Activated T-helper 2 cell treated with anti-CD3 and anti-CD28 coated beads, Interferon-gamma antibody, Interleukin-2, Interleukin-4, amounts not matched to agents 10 μg/mL and 5 μg/mL and 100 μg/mL, durations not matched to agents 14 hours and 24 hours and 36 hours (primary cell): ENCODE results near the gene FYB2. TPM values are rescaled to one million over a fixed set of nuclear protein-coding genes. Genes with fewer than 3 reads are reported as not detected.

Experiments
- DNase-seq: peaks from one replicate; pipeline ENCODE4 v3.0.0; 2021; ENCODE audit warnings: low spot score
- H3K27ac Mint-ChIP-seq: one replicate; pipeline ENCODE4 v1.8.0; 2021; ENCODE audit warnings: mixed read lengths
- H3K27me3 Mint-ChIP-seq: one replicate; pipeline ENCODE4 v1.8.0; 2021; ENCODE audit warnings: low read depth, mixed read lengths
- H3K36me3 Mint-ChIP-seq: one replicate; pipeline ENCODE4 v1.8.0; 2021; ENCODE audit warnings: low read depth, mixed read lengths
- H3K4me1 Mint-ChIP-seq: one replicate; pipeline ENCODE4 v1.8.0; 2021; ENCODE audit warnings: low read depth, mixed read lengths
- H3K4me3 Mint-ChIP-seq: one replicate; pipeline ENCODE4 v1.8.0; 2021; ENCODE audit warnings: low read depth, mild to moderate bottlenecking, moderate library complexity, mixed read lengths
- H3K9me3 Mint-ChIP-seq: one replicate; pipeline ENCODE4 v1.8.0; 2021; ENCODE audit warnings: mixed read lengths
- intact Hi-C: fragments of 100-400 bp; cut with micrococcal nuclease; formaldehyde crosslinking; loops from one replicate; pipeline ENCODE4 v1.15.1; 2023
- total RNA-seq: library from RNA; stranded (reverse); gene quantifications from 2 replicates; pipeline ENCODE4 v1.2.3, GENCODE V29; 2022

The FYB2 gene
- total RNA-seq, 1 donor from 2014 or later, result not detected

DNA sequence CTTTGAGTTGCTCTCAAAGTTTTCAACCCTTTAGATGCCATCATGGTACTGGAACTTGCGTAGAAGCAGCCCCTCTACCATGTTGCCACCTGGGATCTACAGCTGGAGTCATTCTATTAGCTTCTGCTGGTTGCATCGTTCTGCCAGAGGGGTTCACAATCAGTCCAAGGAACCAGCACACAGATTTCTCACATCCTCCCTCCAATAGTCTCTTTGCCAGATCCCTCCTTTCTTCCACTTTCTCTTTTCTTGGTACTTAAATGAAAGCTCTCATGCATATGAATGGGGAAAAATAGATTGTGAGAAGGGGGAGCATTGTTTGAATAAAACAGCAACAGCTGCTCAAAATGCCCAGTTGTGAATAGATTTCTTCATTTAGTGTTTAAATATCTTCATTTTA, 31.2 kb upstream of the FYB2 start:
- Mint-ChIP-seq H3K27ac (no peak overlapping the region), H3K4me3 (no peak overlapping the region), H3K9me3 (no peaks in the 10 kb centered on the region), H3K27me3 (no peaks in the 10 kb centered on the region), H3K4me1 (no peaks in the 10 kb centered on the region), H3K36me3 (no peaks in the 10 kb centered on the region)
- no peak for DNase-seq
- intact Hi-C loops, result no loop called here

GRCh38 chr1:56849750-56850149, 30.5 kb upstream of the FYB2 start:
- H3K27me3 Mint-ChIP-seq, result no peaks in the 10 kb centered on the region

GRCh38 chr1:56845343-56845742, 26.1 kb upstream of the FYB2 start:
- Mint-ChIP-seq H3K27ac (no peak overlapping the region), H3K9me3 (no peaks in the 10 kb centered on the region), H3K27me3 (no peaks in the 10 kb centered on the region), H3K4me1 (no peaks in the 10 kb centered on the region), H3K36me3 (no peaks in the 10 kb centered on the region), H3K4me3 (no peak overlapping the region)
- intact Hi-C loops, result no loop called here
- DNase-seq, result no peak

More at GRCh38 chr1:56849750-56850149, 30.5 kb upstream of the FYB2 start:
- Mint-ChIP-seq H3K9me3 (no peaks in the 10 kb centered on the region), H3K4me1 (no peaks in the 10 kb centered on the region), H3K4me3 (no peak overlapping the region), H3K27ac (no peak overlapping the region), H3K36me3 (no peaks in the 10 kb centered on the region)
- intact Hi-C loops, result no loop called here
- no peak for DNase-seq

DNA sequence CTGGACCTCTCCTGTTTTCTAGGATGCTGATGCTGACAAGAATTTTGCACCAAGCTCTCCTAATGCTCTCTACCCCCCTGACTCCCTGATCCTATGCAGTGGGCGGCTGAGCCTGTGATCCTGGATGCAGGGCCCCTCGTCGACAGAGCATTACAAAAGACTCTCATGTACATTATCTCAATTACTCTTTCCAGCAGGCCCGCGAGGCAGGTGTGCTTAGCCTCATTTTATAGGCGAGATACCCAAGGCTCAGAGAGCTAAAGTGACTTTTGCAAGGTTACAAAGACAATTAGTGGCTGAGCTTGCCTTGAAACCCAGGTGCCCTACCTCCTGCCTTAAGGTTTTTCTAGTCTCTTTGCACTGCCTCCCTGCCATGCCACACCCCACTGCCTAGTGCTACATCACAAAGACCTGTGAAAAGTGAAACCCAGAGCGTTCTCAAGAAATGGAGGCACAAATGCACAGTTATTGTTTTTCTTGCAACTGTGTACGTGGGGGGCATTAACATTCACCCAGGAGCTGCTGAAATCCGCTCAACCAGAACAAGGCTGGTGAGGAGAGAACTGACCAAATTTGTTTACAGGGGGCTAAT, 25.4 kb upstream of the FYB2 start:
- Mint-ChIP-seq H3K36me3 (no peaks in the 10 kb centered on the region), H3K4me3 (no peak overlapping the region), H3K4me1 (no peaks in the 10 kb centered on the region), H3K9me3 (no peaks in the 10 kb centered on the region), H3K27ac (no peak overlapping the region), H3K27me3 (no peaks in the 10 kb centered on the region)
- no peak for DNase-seq
- intact Hi-C loops, result no loop called here

GRCh38 chr1:56843544-56843943, 24.3 kb upstream of the FYB2 start:
- no peak for DNase-seq
- Mint-ChIP-seq H3K36me3 (no peaks in the 10 kb centered on the region), H3K4me3 (no peak overlapping the region), H3K4me1 (no peaks in the 10 kb centered on the region), H3K27me3 (no peaks in the 10 kb centered on the region), H3K9me3 (no peaks in the 10 kb centered on the region), H3K27ac (no peak overlapping the region)
- intact Hi-C loops, result no loop called here

- H3K27me3 Mint-ChIP-seq, result no peaks in the 10 kb centered on the region
- H3K27ac Mint-ChIP-seq, result no peak overlapping the region
- intact Hi-C loops, result no loop called here
- no peak for DNase-seq
- no peaks in the 10 kb centered on the region for H3K36me3 Mint-ChIP-seq
- no peaks in the 10 kb centered on the region for H3K9me3 Mint-ChIP-seq
- H3K4me3 Mint-ChIP-seq, result no peak overlapping the region
- H3K4me1 Mint-ChIP-seq, result no peaks in the 10 kb centered on the region
Measured at GRCh38 chr1:56838759-56839158, 19.6 kb upstream of the FYB2 start.

DNA sequence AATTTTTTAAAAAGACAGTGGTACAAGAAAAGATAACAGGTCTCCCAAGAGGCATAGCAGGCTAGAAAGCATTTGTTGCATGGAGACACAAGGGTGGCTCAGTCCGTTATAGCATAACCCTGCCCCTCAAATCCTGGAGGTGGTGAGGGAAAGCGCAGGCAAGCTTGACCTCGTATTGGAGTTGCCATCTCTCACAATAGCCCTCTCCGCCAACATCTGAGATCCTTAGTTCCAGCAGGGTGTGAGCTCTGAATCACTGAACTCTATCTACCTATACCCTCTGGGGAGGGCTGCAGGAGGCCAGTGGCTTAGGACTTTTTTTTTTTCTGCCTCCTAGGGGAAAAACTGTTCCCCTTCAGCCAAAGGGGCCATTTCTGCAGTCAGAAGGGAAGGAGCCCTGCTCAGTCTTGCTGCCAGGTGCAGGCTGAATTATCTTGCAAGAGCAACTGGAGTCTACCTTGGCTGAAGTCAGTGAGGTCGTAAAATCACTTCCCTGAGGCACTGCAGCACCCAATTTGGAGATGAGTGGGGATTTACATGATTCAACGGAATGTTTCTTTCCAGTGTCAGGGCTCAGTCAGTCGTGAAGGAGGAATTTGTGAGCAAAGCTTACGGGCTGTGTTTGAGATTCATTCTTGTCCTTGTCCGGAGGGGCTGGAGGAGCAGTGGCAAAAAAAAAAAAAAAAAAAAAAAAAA, 18.2 kb upstream of the FYB2 start:
- Mint-ChIP-seq H3K27me3 (no peaks in the 10 kb centered on the region), H3K27ac (no peak overlapping the region), H3K9me3 (no peaks in the 10 kb centered on the region), H3K36me3 (no peaks in the 10 kb centered on the region), H3K4me3 (no peak overlapping the region), H3K4me1 (no peaks in the 10 kb centered on the region)
- DNase-seq, result no peak
- intact Hi-C loops, result no loop called here

- intact Hi-C loops, result no loop called here
- H3K4me1 Mint-ChIP-seq, result no peaks in the 10 kb centered on the region
- H3K4me3 Mint-ChIP-seq, result no peak overlapping the region
- no peaks in the 10 kb centered on the region for H3K36me3 Mint-ChIP-seq
- no peak overlapping the region for H3K27ac Mint-ChIP-seq
- H3K9me3 Mint-ChIP-seq, result no peaks in the 10 kb centered on the region
- no peaks in the 10 kb centered on the region for H3K27me3 Mint-ChIP-seq
- no peak for DNase-seq
Measured at GRCh38 chr1:56836359-56836758, 17.2 kb upstream of the FYB2 start.

DNA sequence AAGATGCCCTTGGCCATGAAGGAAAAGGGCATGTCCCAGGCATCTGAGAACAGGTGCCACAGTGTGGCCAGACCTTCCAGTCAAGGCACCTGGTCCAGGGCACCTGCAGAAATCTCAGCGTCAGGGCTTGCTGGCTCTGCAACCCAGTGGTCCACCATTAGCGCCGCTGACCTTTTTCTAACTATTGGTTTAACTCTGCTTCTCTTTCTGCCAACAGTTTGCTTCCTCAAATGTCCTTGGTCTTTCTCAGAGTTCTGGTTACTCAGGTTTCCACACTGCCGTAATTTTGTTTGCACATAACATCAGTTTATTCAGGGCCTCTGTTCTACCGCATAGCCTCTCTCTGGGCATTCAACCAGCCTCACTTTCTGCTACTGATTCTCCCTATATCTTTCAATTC, 16.5 kb upstream of the FYB2 start:
- Mint-ChIP-seq H3K4me1 (no peaks in the 10 kb centered on the region), H3K27me3 (no peaks in the 10 kb centered on the region), H3K4me3 (no peak overlapping the region), H3K27ac (no peak overlapping the region), H3K9me3 (no peaks in the 10 kb centered on the region), H3K36me3 (no peaks in the 10 kb centered on the region)
- DNase-seq, result no peak
- intact Hi-C loops, result no loop called here

- H3K9me3 Mint-ChIP-seq, result no peaks in the 10 kb centered on the region
- no peaks in the 10 kb centered on the region for H3K27me3 Mint-ChIP-seq
- no peak overlapping the region for H3K27ac Mint-ChIP-seq
- intact Hi-C loops, result loop anchor here (5.0 kb wide), 1 partner anchor 1213 kb away; no protein-coding TSS in a partner anchor
- no peak for DNase-seq
- H3K4me3 Mint-ChIP-seq, result no peak overlapping the region
- no peaks in the 10 kb centered on the region for H3K4me1 Mint-ChIP-seq
- H3K36me3 Mint-ChIP-seq, result no peaks in the 10 kb centered on the region
Measured at GRCh38 chr1:56834137-56834900, 15.1 kb upstream of the FYB2 start.

- no peaks in the 10 kb centered on the region for H3K4me1 Mint-ChIP-seq
- intact Hi-C loops, result loop anchor here (5.0 kb wide), 1 partner anchor 1214 kb away; no protein-coding TSS in a partner anchor
Measured at GRCh38 chr1:56833088-56833487, 13.9 kb upstream of the FYB2 start.

DNA sequence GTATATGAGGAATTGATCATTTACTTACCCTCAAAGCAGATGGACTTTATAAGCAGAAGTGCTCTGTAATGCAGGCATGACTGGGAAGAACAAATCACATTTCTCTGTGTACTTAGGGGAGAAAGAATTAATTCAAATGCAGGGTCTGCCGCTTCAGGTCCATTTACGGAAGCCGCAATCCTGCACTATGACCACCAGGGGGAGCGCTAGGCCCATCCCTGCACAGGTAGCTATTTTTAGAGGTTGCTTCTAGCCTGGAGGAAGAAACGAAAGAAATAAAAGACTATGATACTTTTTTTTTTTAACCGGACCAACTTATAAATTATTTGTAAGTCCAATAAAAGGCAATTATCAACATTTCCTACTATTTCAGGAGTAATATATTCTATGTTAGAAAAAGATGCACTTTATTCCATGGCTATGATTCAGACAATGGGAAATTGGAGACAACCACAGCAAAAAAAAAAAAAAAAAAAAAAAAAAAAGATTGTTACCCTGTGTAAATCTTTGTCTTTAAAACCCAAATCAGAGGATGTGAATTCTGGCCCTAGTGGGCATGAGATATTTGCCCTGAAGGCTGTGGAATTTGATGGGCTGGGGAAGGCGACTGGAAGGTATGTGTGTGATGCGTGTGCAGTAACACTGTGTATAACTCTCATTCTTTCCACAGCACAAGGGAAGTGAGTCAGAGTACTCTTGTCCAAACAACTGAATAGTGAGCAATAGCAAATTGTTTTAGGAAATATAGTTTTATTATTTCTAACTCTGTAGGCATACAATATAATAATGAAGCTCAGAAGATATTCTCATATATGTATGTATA, 12.9 kb upstream of the FYB2 start:
- H3K4me1 Mint-ChIP-seq, result no peaks in the 10 kb centered on the region
- no peaks in the 10 kb centered on the region for H3K27me3 Mint-ChIP-seq
- no peaks in the 10 kb centered on the region for H3K36me3 Mint-ChIP-seq
- no peak overlapping the region for H3K27ac Mint-ChIP-seq
- intact Hi-C loops, result loop anchor here (2.0 to 5.0 kb wide), 2 partner anchors 1215 to 1715 kb away; partner anchors contain the start of gene OMA1
- peak; percentile 43 for DNase-seq
- no peaks in the 10 kb centered on the region for H3K9me3 Mint-ChIP-seq
- H3K4me3 Mint-ChIP-seq, result no peak overlapping the region

More at GRCh38 chr1:56833088-56833487, 13.9 kb upstream of the FYB2 start:
- Mint-ChIP-seq H3K27ac (no peak overlapping the region), H3K4me3 (no peak overlapping the region), H3K36me3 (no peaks in the 10 kb centered on the region), H3K9me3 (no peaks in the 10 kb centered on the region), H3K27me3 (no peaks in the 10 kb centered on the region)
- no peak for DNase-seq
